ENCODE data around the gene FOSL1.
"Not testable (repeated sequence)": the region's sequence is repeated elsewhere in the genome, so short reads cannot be mapped to it uniquely, and the experiment has no call there.

Gene FOSL1

GRCh38 chr11:65855927-65856363 is 44.2 kb downstream of the FOSL1 start:
- in situ Hi-C loops (cut with MboI; ENCODE audit: low sequenced_read_pairs) = no loop called here
- no peak for DNase-seq (ENCODE audit: low spot score in 2 of 2)
- peak overlapping the region; percentile 96 for H3K4me3 ChIP-seq
- no peaks in the 10 kb centered on the region for H3K27me3 ChIP-seq (ENCODE audit: low read depth)
- H3K9me3 ChIP-seq = peaks cover 8% of the 10 kb centered on the region
- peaks cover 9% of the 10 kb centered on the region; the same call in 1 of the 2 replicates for H3K4me1 ChIP-seq
- H3K36me3 ChIP-seq (replicated peaks) = peaks cover 63% of the 10 kb centered on the region

DNA sequence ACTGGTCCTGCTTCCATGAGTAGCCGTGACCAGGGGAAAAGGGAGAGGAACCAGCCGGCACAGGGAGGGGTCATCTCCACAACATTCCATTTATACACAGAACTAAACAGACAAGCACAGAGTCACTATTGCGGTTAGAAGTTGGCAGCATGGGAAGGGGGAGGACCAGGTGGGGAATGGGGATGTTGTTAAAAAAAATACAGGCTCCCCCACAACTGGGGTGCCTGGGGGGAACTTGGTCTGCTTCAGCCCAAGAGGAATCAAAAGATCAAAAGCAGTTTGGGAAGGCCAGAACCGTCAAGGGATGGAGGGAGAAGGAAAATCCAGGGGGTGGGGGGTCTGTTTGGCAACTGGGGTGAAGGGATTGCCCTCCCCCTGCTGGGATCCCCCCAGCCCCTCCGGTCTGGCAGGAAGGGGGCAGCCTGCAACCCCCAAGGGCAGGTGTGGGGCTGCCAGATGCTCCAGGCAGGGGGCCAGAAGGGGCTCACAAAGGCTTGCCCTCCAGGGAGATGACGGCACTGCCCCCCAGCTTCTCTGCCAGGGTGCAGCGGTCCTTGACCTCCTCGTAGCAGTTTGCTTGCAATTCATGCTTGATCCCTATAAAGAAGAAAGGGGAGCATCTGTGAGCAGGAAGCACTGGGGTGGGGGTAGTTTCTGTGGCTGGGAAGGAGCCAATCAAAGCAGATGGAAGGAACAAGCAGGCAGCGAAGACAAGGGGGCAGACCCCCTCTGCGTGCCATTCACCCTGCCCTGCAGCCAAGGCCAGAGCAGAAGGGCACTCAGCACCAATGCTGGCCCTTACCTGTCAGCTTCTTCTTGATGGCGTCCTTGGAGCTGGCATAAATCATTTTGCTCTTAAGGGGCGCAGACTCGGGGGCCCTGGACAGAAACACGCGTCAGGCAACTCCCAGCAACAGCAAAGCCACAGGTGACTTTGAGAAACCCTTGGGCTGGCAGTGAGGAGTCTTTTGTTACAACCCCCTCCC is 45.0 kb downstream of the FOSL1 start:
- H3K9me3 ChIP-seq = peaks cover 8% of the 10 kb centered on the region
- H3K4me3 ChIP-seq = no peak overlapping the region
- H3K4me1 ChIP-seq = peaks cover 9% of the 10 kb centered on the region; the same call in 1 of the 2 replicates
- no peaks in the 10 kb centered on the region for H3K27me3 ChIP-seq (ENCODE audit: low read depth)
- no peak for DNase-seq (ENCODE audit: low spot score in 2 of 2)
- peaks cover 60% of the 10 kb centered on the region for H3K36me3 ChIP-seq (replicated peaks)
- in situ Hi-C loops (cut with MboI; ENCODE audit: low sequenced_read_pairs) = no loop called here

DNA sequence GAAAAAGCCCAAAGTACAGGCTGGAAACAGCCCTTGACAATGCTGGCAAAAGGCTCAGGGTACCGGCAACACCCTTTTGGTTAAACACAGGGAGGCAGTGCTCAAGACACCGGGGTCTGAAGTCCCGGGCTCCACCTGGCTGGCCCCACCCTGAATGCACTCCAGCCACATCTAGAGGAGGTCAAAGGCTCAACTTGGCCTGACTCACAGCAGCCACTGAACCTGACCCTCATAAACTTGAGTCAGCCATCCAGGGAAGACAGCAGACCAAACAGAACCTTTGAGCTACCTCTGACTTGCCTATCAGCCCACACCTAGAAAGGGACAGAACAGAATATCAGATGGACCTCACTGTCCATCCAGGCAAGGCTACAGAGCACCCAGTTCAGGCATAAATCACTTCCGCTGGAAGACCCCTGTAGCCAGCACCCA is 46.0 kb downstream of the FOSL1 start:
- peaks cover 4% of the 10 kb centered on the region; the same call in 1 of the 2 replicates for H3K4me1 ChIP-seq
- H3K9me3 ChIP-seq = peaks cover 8% of the 10 kb centered on the region
- in situ Hi-C loops (cut with MboI; ENCODE audit: low sequenced_read_pairs) = no loop called here
- no peaks in the 10 kb centered on the region for H3K27me3 ChIP-seq (ENCODE audit: low read depth)
- no peak overlapping the region for H3K4me3 ChIP-seq
- peaks cover 60% of the 10 kb centered on the region for H3K36me3 ChIP-seq (replicated peaks)
- DNase-seq (ENCODE audit: low spot score in 2 of 2) = no peak

DNA sequence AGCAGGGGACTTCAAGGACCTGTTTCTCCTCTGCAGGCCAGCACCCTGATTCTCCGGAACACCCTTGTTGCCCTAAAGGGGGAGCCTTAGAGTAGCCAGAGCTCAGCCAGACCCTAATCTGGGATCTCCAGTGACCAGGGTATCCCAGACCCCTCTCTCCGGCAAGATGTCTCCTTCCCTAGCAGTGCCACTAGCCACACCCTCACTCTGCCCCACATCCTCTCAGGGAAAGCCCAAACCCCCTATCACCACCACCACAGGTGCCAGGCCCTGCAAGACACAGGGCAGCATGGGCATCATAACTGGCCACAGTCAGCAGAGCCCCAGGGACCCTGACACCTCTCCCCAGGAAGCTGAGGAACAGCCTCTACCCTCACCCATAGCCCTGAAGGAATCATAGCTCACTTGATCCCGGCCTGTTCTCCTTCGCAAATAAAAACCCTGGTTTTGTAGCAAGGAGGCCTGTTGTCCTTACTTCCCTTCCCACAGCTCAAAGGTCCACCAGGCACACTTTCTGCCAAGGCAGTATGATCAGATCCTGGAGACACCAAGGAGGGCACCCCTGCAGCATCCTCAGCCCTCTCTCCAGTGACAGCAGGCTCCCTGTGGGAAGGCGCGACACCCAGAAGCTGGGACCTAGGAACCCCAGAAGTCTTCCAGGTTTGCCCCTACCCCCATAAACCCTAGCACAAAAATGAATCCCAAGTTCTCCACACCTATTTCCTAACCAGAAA is 46.8 kb downstream of the FOSL1 start:
- Histone ChIP-seq H3K36me3 (replicated peaks) (peaks cover 60% of the 10 kb centered on the region), H3K27me3 (ENCODE audit: low read depth) (no peaks in the 10 kb centered on the region), H3K9me3 (peaks cover 8% of the 10 kb centered on the region), H3K4me1 (peaks cover 4% of the 10 kb centered on the region; the same call in 1 of the 2 replicates), H3K4me3 (no peak overlapping the region)
- in situ Hi-C loops (cut with MboI; ENCODE audit: low sequenced_read_pairs) = no loop called here
- DNase-seq (ENCODE audit: low spot score in 2 of 2) = no peak

DNA sequence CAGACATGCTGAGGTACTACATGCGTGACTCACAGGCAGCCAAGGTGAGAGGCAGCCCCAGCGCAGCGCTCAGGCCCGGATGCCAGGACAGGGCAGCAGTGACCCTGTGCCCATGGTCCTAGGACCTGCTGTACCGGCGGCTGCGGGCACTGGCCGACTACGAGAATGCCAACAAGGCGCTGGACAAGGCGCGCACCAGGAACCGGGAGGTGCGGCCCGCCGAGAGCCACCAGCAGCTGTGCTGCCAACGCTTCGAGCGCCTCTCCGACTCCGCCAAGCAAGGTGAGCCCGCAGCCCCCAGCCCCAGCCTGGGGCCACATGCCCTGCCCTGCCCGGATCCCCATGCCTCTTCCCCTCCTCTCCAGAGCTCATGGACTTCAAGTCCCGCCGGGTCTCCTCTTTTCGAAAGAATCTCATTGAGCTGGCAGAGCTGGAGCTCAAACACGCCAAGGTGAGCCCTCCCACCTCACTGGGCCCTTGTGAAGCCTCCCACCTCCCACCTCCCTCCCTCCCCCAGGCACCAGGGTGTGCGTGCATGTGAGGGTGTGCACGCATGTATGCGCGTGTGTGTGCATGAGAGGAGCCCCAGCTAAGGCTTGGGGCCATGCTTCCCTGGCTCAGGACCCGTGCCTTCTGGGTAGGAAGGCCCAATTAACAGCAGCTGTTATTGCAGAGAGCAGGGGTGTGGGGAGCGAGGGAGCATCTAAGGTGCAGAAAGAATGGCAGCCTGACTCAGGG is 47.5 kb downstream of the FOSL1 start:
- in situ Hi-C loops (cut with MboI; ENCODE audit: low sequenced_read_pairs) = no loop called here
- H3K9me3 ChIP-seq = peaks cover 8% of the 10 kb centered on the region
- H3K4me1 ChIP-seq = peaks cover 4% of the 10 kb centered on the region; the same call in 1 of the 2 replicates
- no peaks in the 10 kb centered on the region for H3K27me3 ChIP-seq (ENCODE audit: low read depth)
- peaks cover 60% of the 10 kb centered on the region for H3K36me3 ChIP-seq (replicated peaks)
- H3K4me3 ChIP-seq = no peak overlapping the region
- DNase-seq (ENCODE audit: low spot score in 2 of 2) = no peak

- Histone ChIP-seq H3K4me1 (peaks cover 4% of the 10 kb centered on the region; the same call in 1 of the 2 replicates), H3K4me3 (no peak overlapping the region), H3K36me3 (replicated peaks) (peaks cover 54% of the 10 kb centered on the region), H3K27me3 (ENCODE audit: low read depth) (no peaks in the 10 kb centered on the region), H3K9me3 (peaks cover 8% of the 10 kb centered on the region)
- DNase-seq (ENCODE audit: low spot score in 2 of 2) = no peak
- in situ Hi-C loops (cut with MboI; ENCODE audit: low sequenced_read_pairs) = no loop called here
Observed at GRCh38 chr11:65851811-65852507, 48.2 kb downstream of the FOSL1 start.

GRCh38 chr11:65851083-65851579 is 49.1 kb downstream of the FOSL1 start:
- in situ Hi-C loops (cut with MboI; ENCODE audit: low sequenced_read_pairs) = no loop called here
- Histone ChIP-seq H3K27me3 (ENCODE audit: low read depth) (no peaks in the 10 kb centered on the region), H3K4me3 (no peak overlapping the region), H3K4me1 (no peaks in the 10 kb centered on the region; the same call in 1 of the 2 replicates), H3K36me3 (replicated peaks) (peaks cover 46% of the 10 kb centered on the region), H3K9me3 (peaks cover 8% of the 10 kb centered on the region)
- DNase-seq (ENCODE audit: low spot score in 2 of 2) = peak in 1 of 2 experiments; percentile 60

DNA sequence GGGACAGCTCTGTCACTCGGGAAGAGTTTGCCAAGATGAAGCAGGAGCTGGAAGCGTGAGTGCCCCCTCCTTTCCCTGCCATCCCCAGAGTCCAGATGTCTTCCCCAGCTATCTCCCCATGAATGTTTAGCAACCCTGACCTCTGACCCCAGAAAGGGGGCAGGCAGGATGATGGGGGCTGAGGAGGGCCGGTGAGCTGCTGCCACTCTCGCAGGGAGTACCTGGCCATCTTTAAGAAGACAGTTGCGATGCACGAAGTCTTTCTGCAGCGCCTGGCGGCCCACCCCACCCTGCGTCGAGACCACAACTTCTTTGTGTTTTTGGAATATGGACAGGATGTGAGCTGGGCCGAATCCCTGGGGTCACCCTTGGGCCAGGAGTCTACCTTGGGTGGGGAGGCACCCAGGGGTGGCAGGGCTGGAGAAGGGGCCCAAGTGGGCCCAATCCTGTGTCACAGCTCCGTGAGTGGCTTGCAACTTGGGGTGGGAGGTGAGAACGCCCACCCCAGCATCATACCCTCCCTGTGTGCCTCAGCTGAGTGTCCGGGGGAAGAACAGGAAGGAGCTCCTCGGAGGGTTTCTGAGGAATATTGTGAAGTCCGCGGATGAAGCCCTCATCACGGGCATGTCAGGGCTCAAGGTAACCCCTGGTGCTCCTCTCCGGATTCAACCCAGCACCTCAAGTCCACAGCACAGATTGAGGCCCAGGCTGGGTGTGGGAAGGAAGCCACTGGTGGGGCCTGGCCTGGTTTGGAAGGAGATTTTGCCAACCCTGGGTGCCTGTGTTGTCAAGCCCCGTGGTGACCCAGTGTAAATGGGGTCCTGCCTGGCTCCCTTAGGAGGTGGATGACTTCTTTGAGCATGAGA is 49.7 kb downstream of the FOSL1 start:
- in situ Hi-C loops (cut with MboI; ENCODE audit: low sequenced_read_pairs) = no loop called here
- no peaks in the 10 kb centered on the region for H3K4me1 ChIP-seq
- H3K4me3 ChIP-seq = no peak overlapping the region
- peaks cover 8% of the 10 kb centered on the region for H3K9me3 ChIP-seq
- no peak for DNase-seq (ENCODE audit: low spot score in 2 of 2)
- no peaks in the 10 kb centered on the region for H3K27me3 ChIP-seq (ENCODE audit: low read depth)
- H3K36me3 ChIP-seq (replicated peaks) = peaks cover 39% of the 10 kb centered on the region

DNA sequence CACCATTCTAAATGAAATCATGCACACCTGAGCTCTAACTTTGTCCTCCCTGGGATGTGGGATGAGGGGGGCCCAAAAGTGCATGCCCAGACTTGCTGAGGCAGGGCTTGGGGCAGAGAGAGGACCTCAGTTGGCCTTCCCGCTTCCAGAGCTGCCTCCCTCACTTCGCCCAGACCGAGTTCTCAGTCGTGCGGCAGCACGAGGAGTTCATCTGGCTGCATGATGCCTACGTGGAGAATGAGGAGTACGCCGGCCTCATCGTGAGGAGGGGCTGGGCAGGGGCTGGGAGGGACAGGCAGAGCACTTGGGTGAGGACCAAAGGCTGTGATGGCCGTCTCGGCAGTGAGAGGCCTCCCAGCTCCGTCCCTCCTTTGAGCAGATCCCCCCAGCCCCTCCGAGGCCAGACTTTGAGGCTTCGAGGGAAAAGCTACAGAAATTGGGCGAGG is 50.4 kb downstream of the FOSL1 start:
- H3K4me1 ChIP-seq = no peaks in the 10 kb centered on the region
- DNase-seq (ENCODE audit: low spot score in 2 of 2) = no peak
- in situ Hi-C loops (cut with MboI; ENCODE audit: low sequenced_read_pairs) = no loop called here

DNA sequence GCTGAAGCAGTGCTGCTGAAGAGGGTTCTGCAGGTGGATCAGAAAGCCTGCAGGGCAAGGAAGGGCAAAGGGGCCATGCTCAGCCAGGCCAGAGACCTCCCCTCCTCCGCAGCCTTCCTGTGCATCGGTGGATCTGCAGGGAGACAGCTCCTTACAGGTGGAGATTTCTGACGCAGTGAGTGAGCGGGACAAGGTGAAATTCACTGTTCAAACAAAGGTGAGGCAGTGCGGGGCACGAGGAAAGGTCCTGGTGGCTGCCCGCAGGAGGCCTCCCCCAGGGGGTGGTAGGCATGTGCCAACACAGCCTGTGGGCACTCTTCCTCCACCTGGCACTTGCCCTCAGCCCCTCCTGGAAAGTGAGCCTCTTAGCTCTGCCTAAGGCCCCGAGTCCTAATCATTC is 50.8 kb downstream of the FOSL1 start:
- H3K27me3 ChIP-seq (ENCODE audit: low read depth) = no peaks in the 10 kb centered on the region
- no peak overlapping the region for H3K4me3 ChIP-seq
- peaks cover 8% of the 10 kb centered on the region for H3K9me3 ChIP-seq
- no peaks in the 10 kb centered on the region for H3K4me1 ChIP-seq
- in situ Hi-C loops (cut with MboI; ENCODE audit: low sequenced_read_pairs) = no loop called here
- no peak for DNase-seq (ENCODE audit: low spot score in 2 of 2)
- peaks cover 28% of the 10 kb centered on the region for H3K36me3 ChIP-seq (replicated peaks)

More for the DNA sequence above, 50.4 kb downstream of the FOSL1 start:
- H3K4me3 ChIP-seq = no peak overlapping the region
- H3K27me3 ChIP-seq (ENCODE audit: low read depth) = no peaks in the 10 kb centered on the region
- H3K36me3 ChIP-seq (replicated peaks) = peaks cover 32% of the 10 kb centered on the region
- H3K9me3 ChIP-seq = peaks cover 8% of the 10 kb centered on the region

GRCh38 chr11:65848693-65849092 is 51.5 kb downstream of the FOSL1 start:
- H3K9me3 ChIP-seq; DNase-seq (ENCODE audit: low spot score in 2 of 2); H3K4me3 ChIP-seq; in situ Hi-C loops (cut with MboI; ENCODE audit: low sequenced_read_pairs); H3K4me1 ChIP-seq; H3K27me3 ChIP-seq (ENCODE audit: low read depth): not testable (repeated sequence)
- H3K36me3 ChIP-seq (replicated peaks) = peaks cover 21% of the 10 kb centered on the region

- no peaks in the 10 kb centered on the region for H3K4me1 ChIP-seq
- H3K9me3 ChIP-seq = peaks cover 8% of the 10 kb centered on the region
- H3K36me3 ChIP-seq (replicated peaks) = peaks cover 13% of the 10 kb centered on the region
- no peaks in the 10 kb centered on the region for H3K27me3 ChIP-seq (ENCODE audit: low read depth)
- no peak for DNase-seq (ENCODE audit: low spot score in 2 of 2)
- no peak overlapping the region for H3K4me3 ChIP-seq
- in situ Hi-C loops (cut with MboI; ENCODE audit: low sequenced_read_pairs) = no loop called here
Observed at GRCh38 chr11:65847746-65848145, 52.4 kb downstream of the FOSL1 start.
